Stomach (tissue), 9 donors: Measurements from ENCODE around the gene TRIM24. TPM values are rescaled to one million over a fixed set of nuclear protein-coding genes. Genes with fewer than 3 reads are reported as not detected.

Experiments used
- DNase-seq, 2 donors: peaks; one replicate each; pipeline versions ENCODE4 v3.0.0 to v3.0.0-alpha.2; 2013 to 2019
- H3K27ac ChIP-seq, 5 donors: fragments of 200-600 bp in 4 of 5; sonication (generic) in 4 of 5; one replicate each; pipeline ENCODE4 v1.5.1; 2013 to 2019; ENCODE audit warnings: mild to moderate bottlenecking in 1 of 5, moderate library complexity in 1 of 5
- H3K27me3 ChIP-seq, 3 donors: fragments of 200-600 bp; sonication (generic); one replicate each; pipeline ENCODE4 v1.5.1; 2017 to 2019; ENCODE audit warnings: mixed run types in 1 of 3
- H3K36me3 ChIP-seq, 4 donors: fragments of 200-600 bp; sonication (generic); 1 replicate in 3 of 4; 2 replicates in 1 of 4; pipeline ENCODE4 v1.5.1; 2016 to 2019
- H3K4me1 ChIP-seq, 4 donors: fragments of 200-600 bp; sonication (generic); one replicate each; pipeline ENCODE4 v1.5.1; 2016 to 2019
- H3K4me3 ChIP-seq, 4 donors: fragments of 200-600 bp; sonication (generic) in 3 of 4; one replicate each; pipeline ENCODE4 v1.5.1; 2016 to 2019; ENCODE audit warnings: mild to moderate bottlenecking in 1 of 4
- H3K9me3 ChIP-seq, 4 donors: fragments of 200-600 bp; sonication (generic); one replicate each; pipeline ENCODE4 v1.5.1; 2016 to 2019
- CTCF ChIP-seq, 7 experiments: fragments of 450-650 bp in 4 of 7; fragments of 200-600 bp in 3 of 7; sonication (generic) in 3 of 7; IDR thresholded peaks; one replicate each; pipeline ENCODE4 v1.5.1; 2016 to 2019; ENCODE audit warnings: antibody characterized with exemption in 7 of 7, control low read depth in 2 of 7, mild to moderate bottlenecking in 1 of 7
- EP300 ChIP-seq: sonication (generic); formaldehyde crosslinking; IDR thresholded peaks from one replicate; pipeline ENCODE4 v1.6.1; 2017; ENCODE audit warnings: antibody characterized with exemption
- POLR2A ChIP-seq, 4 donors: fragments of 450-650 bp; IDR thresholded peaks; one replicate each; pipeline ENCODE4 v1.6.1; 2016; ENCODE audit warnings: antibody characterized with exemption in 4 of 4, control low read depth in 2 of 4, mild to moderate bottlenecking in 1 of 4, moderate library complexity in 1 of 4
- POLR2AphosphoS5 ChIP-seq, 3 donors: sonication (generic); formaldehyde crosslinking; IDR thresholded peaks; one replicate each; pipeline ENCODE4 v1.6.1; 2016; ENCODE audit warnings: antibody characterized with exemption in 3 of 3
- WGBS, 5 donors: extraction: QIAGEN DNeasy Blood & Tissue Kit in 3 of 5; methylation state at CpG; one replicate each; pipeline versions ENCODE4 v1.1.5 to v1.1.7; 2013 to 2018; 5-methylcytosine and 5-hydroxymethylcytosine counted together
- intact Hi-C: fragments of 100-400 bp; cut with DNase I; formaldehyde crosslinking; loops from one replicate; pipeline ENCODE4 v1.15.1; 2023; ENCODE audit warnings: low total_unique reads
- polyA plus RNA-seq, 3 donors: library from polyadenylated mRNA; stranded (reverse); fragments of 200-250 nt; gene quantifications; one replicate each; pipeline ENCODE4 v1.2.3, GENCODE V29; 2013
- total RNA-seq, 5 donors: library from RNA; depleted of rRNA; stranded (reverse); fragments of >200 nt; gene quantifications; one replicate each; pipeline versions ENCODE4 v1.1.0 to v1.2.3, GENCODE V29; 2014 to 2016
- donor health status: healthy with polysubstance abuse.
- donor health status: Bipolar disorder and iron deficiency.
- donor health status: healthy.

The TRIM24 gene
- total and polyA plus RNA-seq, 8 donors = 5.5 to 32.0 (median 11.9) TPM

DNA sequence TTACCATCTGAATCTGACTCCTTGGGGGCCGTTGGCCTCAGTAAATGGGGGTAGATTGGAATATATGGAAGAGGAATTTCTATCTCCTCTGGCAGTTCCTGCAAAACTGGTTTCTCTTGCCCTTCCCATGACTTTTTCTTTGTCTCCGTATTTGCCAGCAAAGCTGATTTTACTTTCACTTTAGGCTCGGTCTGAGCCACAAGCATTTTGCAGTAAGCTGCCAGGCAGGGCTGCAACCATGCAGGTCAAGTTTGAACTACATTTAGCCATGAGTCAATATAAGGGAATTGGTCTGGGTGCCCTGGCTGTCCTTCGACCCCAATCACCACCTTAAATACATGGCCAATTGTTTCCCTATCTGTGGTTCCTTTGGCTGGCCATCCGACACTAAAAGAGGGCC lies 104.3 kb downstream of the TRIM24 start:
- no peaks in the 10 kb centered on the region for H3K4me1 ChIP-seq
- WGBS, 5 donors = 44 to 67% (median 57%) methylated on average over 5 of the region's 5 CpGs
- TF ChIP-seq POLR2AphosphoS5 (IDR thresholded peaks at IDR 0.05) (peak in 1 of 3 donors; percentile 18), EP300 (no peak)
- H3K9me3 ChIP-seq = peaks cover 26 to 73% (median 43%) of the 10 kb centered on the region in 4 donors
- H3K27ac ChIP-seq = peak overlapping the region in 4 of 5 donors; percentile 40 to 76 (median 55)
- H3K36me3 ChIP-seq = peaks cover 49 to 100% (median 100%) of the 10 kb centered on the region in 4 donors
- no peaks in the 10 kb centered on the region for H3K27me3 ChIP-seq
- peak; percentile 52 to 64 for DNase-seq
- intact Hi-C loops = no loop called here
- H3K4me3 ChIP-seq = no peak overlapping the region

DNA sequence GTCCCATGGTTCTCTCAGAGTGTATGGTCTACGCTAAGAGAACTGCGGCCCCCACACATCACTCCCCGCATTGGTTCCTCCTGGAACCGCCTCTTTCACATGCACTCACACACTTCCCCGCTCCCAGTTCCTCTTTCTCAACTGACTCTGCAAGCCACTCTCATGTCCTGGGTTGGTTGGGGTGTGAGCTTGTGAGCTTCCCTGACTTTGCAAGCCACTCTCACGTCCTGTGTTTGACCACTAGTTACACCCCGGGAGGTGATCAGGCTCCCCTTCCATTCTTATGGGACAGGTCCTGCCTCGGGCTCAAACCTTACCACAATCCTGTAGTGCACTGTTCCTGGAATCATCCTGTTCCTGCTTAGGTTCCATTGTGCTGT lies 105.0 kb downstream of the TRIM24 start:
- intact Hi-C loops = no loop called here
- no peak for DNase-seq
- no peak overlapping the region for H3K4me3 ChIP-seq
- TF ChIP-seq POLR2AphosphoS5 (IDR thresholded peaks at IDR 0.05) (no peak), CTCF (IDR thresholded peaks at IDR 0.05) (no peak), EP300 (no peak), POLR2A (IDR thresholded peaks at IDR 0.05) (no peak)
- peaks cover 26 to 66% (median 41%) of the 10 kb centered on the region in 4 donors for H3K9me3 ChIP-seq
- no peaks in the 10 kb centered on the region for H3K27me3 ChIP-seq
- WGBS, 5 donors = 94 to 99% (median 96%) methylated on average over 8 of the region's 8 CpGs
- H3K4me1 ChIP-seq = no peaks in the 10 kb centered on the region
- H3K36me3 ChIP-seq = peaks cover 42 to 100% (median 100%) of the 10 kb centered on the region in 4 donors
- H3K27ac ChIP-seq = peak overlapping the region in 2 of 5 donors; percentile 1 to 76

- H3K4me3 ChIP-seq = no peak overlapping the region
- no peaks in the 10 kb centered on the region for H3K27me3 ChIP-seq
- TF ChIP-seq CTCF (IDR thresholded peaks at IDR 0.05) = no peak
- TF ChIP-seq POLR2AphosphoS5 (IDR thresholded peaks at IDR 0.05) = no peak
- no peak for TF ChIP-seq POLR2A (IDR thresholded peaks at IDR 0.05)
- no peak for TF ChIP-seq EP300
- peak overlapping the region in 1 of 5 donors; percentile 1 for H3K27ac ChIP-seq
- H3K36me3 ChIP-seq = peaks cover 37 to 100% (median 100%) of the 10 kb centered on the region in 4 donors
- intact Hi-C loops = no loop called here
- peaks cover 26 to 61% (median 41%) of the 10 kb centered on the region in 4 donors for H3K9me3 ChIP-seq
- H3K4me1 ChIP-seq = no peaks in the 10 kb centered on the region
- 95 to 98% (median 98%) methylated on average over 8 of the region's 8 CpGs for WGBS, 5 donors
- peak in 1 of 2 donors; percentile 21 for DNase-seq
Observed at GRCh38 chr7:138565451-138566114, 105.5 kb downstream of the TRIM24 start.

- Histone ChIP-seq H3K9me3 (peaks cover 22 to 35% (median 28%) of the 10 kb centered on the region in 4 donors), H3K4me1 (no peaks in the 10 kb centered on the region), H3K27ac (no peak overlapping the region), H3K4me3 (no peak overlapping the region), H3K27me3 (no peaks in the 10 kb centered on the region), H3K36me3 (peaks cover 36 to 100% (median 100%) of the 10 kb centered on the region in 4 donors)
- WGBS, 5 donors = 90 to 99% (median 96%) methylated on average over 2 of the region's 2 CpGs
- TF ChIP-seq POLR2AphosphoS5 (IDR thresholded peaks at IDR 0.05) (no peak), EP300 (no peak), CTCF (IDR thresholded peaks at IDR 0.05) (no peak), POLR2A (IDR thresholded peaks at IDR 0.05) (no peak)
- DNase-seq = no peak
- intact Hi-C loops = no loop called here
Observed at GRCh38 chr7:138568655-138569054, 108.6 kb downstream of the TRIM24 start.

DNA sequence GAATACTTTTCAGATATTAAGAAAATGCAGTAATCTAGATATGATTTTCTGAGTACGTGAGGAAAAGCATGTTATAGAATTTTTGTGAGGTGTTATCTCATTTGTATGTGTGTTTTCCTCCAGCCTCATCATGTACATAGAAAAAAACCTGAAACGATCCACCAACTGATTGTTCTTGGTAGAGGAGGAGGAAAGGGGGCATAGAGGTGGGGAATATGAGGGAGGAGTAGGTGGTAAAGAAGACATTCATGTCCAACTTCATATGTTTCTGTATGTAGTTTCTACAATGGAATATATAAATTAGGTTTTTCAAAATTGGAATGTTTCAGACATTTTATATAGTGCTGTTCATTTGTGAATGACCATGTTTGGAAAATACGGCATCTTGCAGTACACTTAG lies 109.4 kb downstream of the TRIM24 start:
- H3K27me3 ChIP-seq = no peaks in the 10 kb centered on the region
- intact Hi-C loops = no loop called here
- 94 to 99% (median 96%) methylated on average over 3 of the region's 3 CpGs for WGBS, 5 donors
- no peak for DNase-seq
- no peak overlapping the region for H3K27ac ChIP-seq
- H3K9me3 ChIP-seq = peaks cover 19 to 28% (median 21%) of the 10 kb centered on the region in 4 donors
- H3K36me3 ChIP-seq = peaks cover 34 to 100% (median 99%) of the 10 kb centered on the region in 4 donors
- no peaks in the 10 kb centered on the region for H3K4me1 ChIP-seq
- H3K4me3 ChIP-seq = no peak overlapping the region
- TF ChIP-seq POLR2AphosphoS5 (IDR thresholded peaks at IDR 0.05) = no peak
- no peak for TF ChIP-seq CTCF (IDR thresholded peaks at IDR 0.05)
- no peak for TF ChIP-seq POLR2A (IDR thresholded peaks at IDR 0.05)
- no peak for TF ChIP-seq EP300
